Fibroblast of lung (primary cell): ENCODE measurements around the gene UCK2. TPM values are rescaled to one million over a fixed set of nuclear protein-coding genes. Genes with fewer than 3 reads are reported as not detected.

Source experiments
- DNase-seq, 2 donors: peaks; one replicate each; pipeline versions ENCODE4 v3.0.0 to v3.0.0-alpha.2; 2010; ENCODE audit warnings: low read depth in 2 of 2
- H2AFZ ChIP-seq: 2 replicates; pipeline ENCODE4 v1.5.1; 2012; ENCODE audit warnings: low read length, control low read depth, inconsistent platforms
- H3K27ac ChIP-seq: 2 replicates; pipeline ENCODE4 v1.5.1; 2011; ENCODE audit warnings: low read length, control low read depth; ENCODE audit not compliant: insufficient read depth
- H3K27me3 ChIP-seq: 2 replicates; pipeline ENCODE4 v1.5.1; 2011; ENCODE audit warnings: mild to moderate bottlenecking, low read length; ENCODE audit not compliant: control insufficient read depth, insufficient read depth
- H3K36me3 ChIP-seq: 2 replicates; pipeline ENCODE4 v1.5.1; 2011; ENCODE audit warnings: low read length; ENCODE audit not compliant: control insufficient read depth, insufficient read depth
- H3K4me1 ChIP-seq: 2 replicates; pipeline ENCODE4 v1.5.1; 2011; ENCODE audit warnings: low read length; ENCODE audit not compliant: control insufficient read depth, insufficient read depth; ENCODE audit errors: extremely low read depth
- H3K4me2 ChIP-seq: 2 replicates; pipeline ENCODE4 v1.5.1; 2011; ENCODE audit warnings: low read length, control low read depth; ENCODE audit not compliant: insufficient read depth; ENCODE audit errors: extremely low read depth
- H3K4me3 ChIP-seq, 4 experiments: fragments of 200-600 bp in 1 of 4; sonication (generic) in 1 of 4; replicated peaks in 1 of 4; 2 replicates each; pipeline ENCODE4 v1.5.1; 2011 to 2016; ENCODE audit warnings: low read length in 4 of 4, low read depth in 3 of 4, mild to moderate bottlenecking in 3 of 4, control low read depth in 2 of 4, inconsistent platforms in 1 of 4, mixed read lengths in 1 of 4; ENCODE audit not compliant: insufficient read depth in 1 of 4; ENCODE audit errors: control extremely low read depth in 1 of 4
- H3K79me2 ChIP-seq: 2 replicates; pipeline ENCODE4 v1.5.1; 2012; ENCODE audit warnings: mild to moderate bottlenecking, low read length, inconsistent platforms; ENCODE audit not compliant: control insufficient read depth, insufficient read depth
- H3K9ac ChIP-seq: 2 replicates; pipeline ENCODE4 v1.5.1; 2011; ENCODE audit warnings: mild to moderate bottlenecking, low read length, control low read depth; ENCODE audit not compliant: insufficient read depth
- H3K9me3 ChIP-seq: 2 replicates; pipeline ENCODE4 v1.5.1; 2012; ENCODE audit warnings: low read depth, low read length; ENCODE audit not compliant: control insufficient read depth, insufficient read depth
- H4K20me1 ChIP-seq: 2 replicates; pipeline ENCODE4 v1.5.1; 2011; ENCODE audit warnings: low read length; ENCODE audit not compliant: control insufficient read depth, insufficient read depth; ENCODE audit errors: extremely low read depth
- CTCF ChIP-seq, 2 donors: IDR thresholded peaks in 1 of 2; conservative IDR thresholded peaks in 1 of 2; 1 replicate in 1 of 2; 2 replicates in 1 of 2; pipeline ENCODE4 v1.5.1; 2011 to 2012; ENCODE audit warnings: low read length in 2 of 2, control low read depth in 1 of 2, inconsistent platforms in 1 of 2, low read depth in 1 of 2, mild to moderate bottlenecking in 1 of 2
- EZH2 ChIP-seq: IDR thresholded peaks from 2 replicates; pipeline ENCODE4 v1.5.1; 2012; ENCODE audit warnings: low read length, control low read depth, mild to moderate bottlenecking; ENCODE audit errors: missing control alignments
- polyA plus RNA-seq, 2 donors: library from polyadenylated mRNA; depleted of rRNA in 1 of 2; stranded (reverse) in 1 of 2; unstranded in 1 of 2; fragments of >200 nt; gene quantifications; 2 replicates each; pipeline ENCODE4 v1.2.1, GENCODE V29; 2011 to 2012; ENCODE audit warnings: missing spikeins in 1 of 2
- total RNA-seq: library from RNA; depleted of rRNA; stranded (reverse); fragments of >200 nt; gene quantifications from 2 replicates; pipeline ENCODE4 v1.2.1, GENCODE V29; 2014

UCK2 gene
- total and polyA plus RNA-seq, 2 donors (not counting 1 experiment from before 2014, with no cell fraction given), result 95.1 to 99.0 TPM

- no peak for DNase-seq
- Histone ChIP-seq H3K9ac (no peak overlapping the region), H3K4me3 (no peak overlapping the region), H3K9me3 (no peaks in the 10 kb centered on the region), H3K4me2 (no peak overlapping the region), H3K27me3 (no peaks in the 10 kb centered on the region), H2AFZ (no peak overlapping the region), H3K27ac (no peak overlapping the region), H3K36me3 (peaks cover 17% of the 10 kb centered on the region), H3K79me2 (no peaks in the 10 kb centered on the region), H3K4me1 (peaks cover 9% of the 10 kb centered on the region), H4K20me1 (no peaks in the 10 kb centered on the region)
- TF ChIP-seq CTCF (conservative IDR thresholded peaks at IDR 0.05 in 1 of 2, IDR thresholded peaks at IDR 0.05 in 1 of 2; ENCODE audit: low read depth in 1 of 2, low read length in 2 of 2) (no peak), EZH2 (no peak)
Observed at GRCh38 chr1:165911609-165912281, 84.3 kb downstream of the UCK2 start.

GRCh38 chr1:165912638-165913037 lies 85.2 kb downstream of the UCK2 start:
- no peak overlapping the region for H3K27ac ChIP-seq
- no peaks in the 10 kb centered on the region for H3K27me3 ChIP-seq
- H2AFZ ChIP-seq, result no peak overlapping the region
- no peaks in the 10 kb centered on the region for H3K79me2 ChIP-seq
- DNase-seq, result no peak
- TF ChIP-seq EZH2, result no peak
- no peak for TF ChIP-seq CTCF (conservative IDR thresholded peaks at IDR 0.05 in 1 of 2, IDR thresholded peaks at IDR 0.05 in 1 of 2; ENCODE audit: low read depth in 1 of 2, low read length in 2 of 2)
- no peak overlapping the region for H3K4me3 ChIP-seq
- no peak overlapping the region for H3K9ac ChIP-seq
- H3K4me2 ChIP-seq, result no peak overlapping the region
- H3K36me3 ChIP-seq, result peaks cover 13% of the 10 kb centered on the region
- H3K9me3 ChIP-seq, result no peaks in the 10 kb centered on the region
- H4K20me1 ChIP-seq, result no peaks in the 10 kb centered on the region
- H3K4me1 ChIP-seq, result peaks cover 9% of the 10 kb centered on the region

GRCh38 chr1:165914136-165914798 lies 86.9 kb downstream of the UCK2 start:
- Histone ChIP-seq H3K79me2 (no peaks in the 10 kb centered on the region), H3K9me3 (no peaks in the 10 kb centered on the region), H3K36me3 (peaks cover 9% of the 10 kb centered on the region), H3K27me3 (no peaks in the 10 kb centered on the region), H2AFZ (no peak overlapping the region), H3K4me2 (no peak overlapping the region), H3K27ac (no peak overlapping the region), H4K20me1 (no peaks in the 10 kb centered on the region), H3K9ac (no peak overlapping the region), H3K4me1 (peaks cover 9% of the 10 kb centered on the region), H3K4me3 (no peak overlapping the region)
- DNase-seq, result peak; percentile 71 to 90
- TF ChIP-seq EZH2 (no peak), CTCF (conservative IDR thresholded peaks at IDR 0.05 in 1 of 2, IDR thresholded peaks at IDR 0.05 in 1 of 2; ENCODE audit: low read depth in 1 of 2, low read length in 2 of 2) (peak; percentile 92 to 93)
